Urothelium cell line (cell line): ENCODE results near the gene IGFLR1.
"Not testable (repeated sequence)": the region's sequence is repeated elsewhere in the genome, so short reads cannot be mapped to it uniquely, and the experiment has no call there.

Source experiments
- DNase-seq: peaks from one replicate; pipeline ENCODE4 v3.0.0; 2011; ENCODE audit warnings: low spot score, mixed read lengths
- FAIRE-seq: peaks from 2 replicates; lab custom pipeline; 2011; peaks lifted over from hg19 to GRCh38; lab: Jason Lieb, UNC

Gene IGFLR1

DNA sequence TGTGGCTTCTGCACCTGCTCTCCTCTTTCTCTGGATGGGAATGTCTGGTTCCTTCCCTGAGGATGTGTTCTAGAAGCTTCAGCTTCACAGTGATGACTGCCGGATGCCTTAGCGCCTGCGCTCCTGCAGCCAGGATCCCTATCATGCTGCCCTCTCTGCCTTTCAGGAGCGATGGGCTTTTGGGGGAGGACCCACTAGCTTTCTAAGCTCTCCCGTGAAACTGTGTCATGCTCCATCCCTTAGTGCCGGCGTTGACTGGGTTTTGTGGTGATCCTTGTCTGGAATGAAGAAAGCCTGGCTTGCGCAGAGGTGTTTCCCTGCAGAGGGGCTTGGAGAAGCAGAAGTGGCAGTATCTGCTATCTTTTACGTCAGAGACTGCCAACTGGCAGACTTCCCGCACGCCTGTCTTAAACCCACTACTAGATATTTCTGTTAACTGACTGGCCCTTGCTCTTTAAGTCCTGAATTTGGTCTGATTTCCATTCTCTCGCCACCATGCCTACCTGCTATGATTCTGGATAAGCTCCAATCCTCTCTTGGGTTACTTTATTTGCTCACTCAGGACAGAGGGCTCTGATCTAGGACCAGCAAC lies 28.3 kb downstream of the IGFLR1 start:
- DNase-seq (no peak), FAIRE-seq (no peak)

DNA sequence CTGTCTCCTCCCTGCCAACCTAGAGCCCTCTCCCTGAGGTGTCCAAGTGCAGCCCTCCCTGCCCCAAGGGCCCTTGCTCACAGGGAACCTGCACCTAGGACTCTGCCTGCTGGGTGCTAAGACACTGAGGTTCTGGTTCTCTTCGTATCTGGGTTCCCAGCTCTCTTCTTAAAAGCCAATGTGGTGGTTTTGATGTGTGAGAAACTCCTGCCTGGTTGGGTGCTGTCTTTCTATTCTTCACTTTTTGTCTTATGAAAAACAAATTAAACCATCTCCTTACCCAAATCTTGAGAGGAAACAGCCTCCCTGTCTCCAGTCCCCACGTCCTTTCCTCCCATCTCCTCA lies 28.8 kb downstream of the IGFLR1 start:
- FAIRE-seq = no peak
- DNase-seq = no peak

DNA sequence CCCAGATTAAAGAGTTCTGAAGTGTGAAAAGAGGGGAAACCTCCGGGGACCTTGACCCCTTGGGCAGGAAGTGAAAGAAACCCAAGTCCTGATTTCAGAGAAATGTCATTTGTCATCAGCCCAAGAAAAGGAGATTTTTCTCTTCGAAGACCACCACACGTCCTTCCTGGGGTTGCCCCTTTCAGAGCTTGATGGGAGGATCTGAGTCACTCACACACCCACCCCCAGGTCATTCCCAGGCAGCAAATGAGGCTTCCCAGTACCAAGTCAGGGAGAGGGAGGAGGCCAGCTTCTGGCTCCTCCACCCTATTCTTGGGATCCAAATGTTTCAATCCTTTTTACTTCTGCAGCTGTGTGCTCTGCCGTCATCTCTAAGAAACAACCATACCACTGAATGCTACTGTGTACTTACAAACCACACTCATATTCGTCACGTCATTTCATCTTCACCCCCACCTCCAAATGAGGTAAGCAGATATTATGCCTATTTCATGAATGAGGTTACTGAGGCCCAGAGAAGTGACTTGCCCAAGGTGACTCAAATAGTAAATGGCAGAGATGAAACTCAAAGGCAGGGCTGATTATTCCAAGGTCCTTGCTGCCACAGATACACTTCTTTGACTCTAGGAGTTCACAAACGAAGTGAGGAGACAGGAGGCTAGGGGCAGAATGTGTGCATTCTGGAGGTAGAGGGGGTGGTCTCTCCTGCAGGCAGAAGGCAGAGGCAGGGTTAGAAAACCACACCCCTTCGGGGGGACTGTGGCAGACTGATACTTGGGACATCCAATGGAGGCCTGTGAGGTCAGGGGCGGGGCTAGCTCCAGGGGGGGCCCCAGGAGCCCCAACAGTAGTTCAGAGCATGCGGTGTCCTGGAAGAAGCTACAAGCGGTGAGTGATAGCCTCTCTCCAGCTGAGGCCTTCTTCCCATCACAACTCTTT lies 29.4 kb downstream of the IGFLR1 start:
- FAIRE-seq = no peak
- no peak for DNase-seq

DNA sequence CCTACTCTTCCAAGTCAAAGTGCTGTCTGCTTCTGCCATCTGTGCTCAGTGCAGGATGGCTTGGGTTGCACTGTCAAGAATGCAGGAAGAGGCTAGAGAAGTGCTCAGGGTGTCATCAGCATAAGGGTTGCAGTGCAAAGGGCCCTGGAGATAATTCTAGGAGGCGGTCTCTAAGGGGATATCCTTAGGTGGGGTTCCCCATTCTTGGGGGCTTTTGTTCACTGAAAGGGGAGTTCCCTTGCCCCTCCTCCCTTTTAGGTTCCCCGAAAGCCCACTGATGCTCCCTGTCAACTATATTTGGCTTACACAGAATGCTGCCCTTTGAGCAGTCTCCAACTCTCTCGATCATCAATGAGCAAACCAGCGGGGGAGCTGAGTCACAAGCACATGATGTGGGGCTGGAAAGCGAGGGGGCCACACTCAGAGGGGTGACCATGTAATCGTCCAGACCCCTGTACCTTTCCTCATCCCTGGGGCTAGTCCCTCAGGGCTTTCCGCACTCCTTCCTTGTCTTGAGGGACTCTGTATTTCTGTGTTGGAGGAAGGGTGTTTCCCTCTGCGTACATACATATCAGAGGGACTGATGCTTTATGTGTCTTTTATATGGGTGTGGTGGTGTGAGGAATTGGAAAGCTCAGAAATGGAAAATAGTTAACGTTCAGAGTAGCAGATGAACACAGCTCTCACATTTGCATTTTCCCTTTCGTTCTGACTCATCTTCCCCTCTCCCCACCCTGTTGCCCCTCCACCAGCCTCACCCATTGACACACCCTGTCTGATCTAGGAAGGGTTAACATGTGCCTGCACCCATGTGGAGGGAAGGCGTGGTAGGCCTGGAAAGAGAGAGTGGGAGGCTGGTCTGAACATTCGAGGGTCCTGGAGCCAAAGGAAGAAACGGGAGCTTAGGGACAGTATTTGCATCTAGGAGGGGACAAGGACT lies 31.2 kb downstream of the IGFLR1 start:
- no peak for DNase-seq
- no peak for FAIRE-seq

DNA sequence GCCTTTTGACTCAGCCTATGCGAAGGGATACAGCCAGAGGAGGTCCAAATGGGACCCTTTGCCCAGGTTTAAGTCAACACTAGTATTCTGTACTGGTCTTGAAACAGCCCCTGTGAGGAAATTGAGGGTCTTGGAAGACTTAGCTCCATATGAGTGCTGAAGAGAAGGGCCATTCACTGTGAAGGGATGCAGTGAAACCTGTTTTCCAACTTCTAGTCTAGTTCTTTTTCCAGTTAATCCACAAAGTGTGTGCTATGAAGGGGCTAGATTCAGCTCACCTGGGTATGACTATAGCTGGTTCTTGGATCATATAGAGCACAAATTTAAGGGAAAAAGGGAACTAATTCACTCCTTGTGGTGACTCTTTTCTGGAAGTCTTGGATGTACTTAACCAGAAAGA lies 33.9 kb downstream of the IGFLR1 start:
- FAIRE-seq (no peak), DNase-seq (no peak)

DNA sequence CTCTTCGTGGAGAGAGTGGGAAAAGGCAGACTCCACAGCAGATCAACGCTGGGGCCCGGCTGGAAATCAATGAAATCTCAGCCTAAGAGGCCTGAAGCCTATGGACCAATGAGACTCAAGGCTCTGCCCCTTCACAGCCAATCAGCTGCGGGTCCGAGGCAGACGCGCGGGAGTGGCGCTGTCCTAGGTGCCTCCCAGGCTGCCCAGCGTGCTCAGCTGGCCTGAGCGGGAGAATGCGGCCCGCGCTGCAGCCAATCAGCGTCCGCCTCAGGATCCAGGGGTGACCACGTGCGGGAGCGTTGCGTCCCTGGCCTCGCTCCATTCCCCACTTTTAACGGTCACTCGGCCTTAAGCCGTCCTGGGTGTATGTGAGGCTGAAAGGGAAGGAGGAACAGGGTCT lies 38.0 kb downstream of the IGFLR1 start, which contains the start of gene ZBTB32:
Gene ZBTB32, plus strand, starts transcription at position 341 of the 400 bp plus-strand sequence. CDS start 10,069 bp downstream, outside the sequence.
- FAIRE-seq = no peak
- no peak for DNase-seq

DNA sequence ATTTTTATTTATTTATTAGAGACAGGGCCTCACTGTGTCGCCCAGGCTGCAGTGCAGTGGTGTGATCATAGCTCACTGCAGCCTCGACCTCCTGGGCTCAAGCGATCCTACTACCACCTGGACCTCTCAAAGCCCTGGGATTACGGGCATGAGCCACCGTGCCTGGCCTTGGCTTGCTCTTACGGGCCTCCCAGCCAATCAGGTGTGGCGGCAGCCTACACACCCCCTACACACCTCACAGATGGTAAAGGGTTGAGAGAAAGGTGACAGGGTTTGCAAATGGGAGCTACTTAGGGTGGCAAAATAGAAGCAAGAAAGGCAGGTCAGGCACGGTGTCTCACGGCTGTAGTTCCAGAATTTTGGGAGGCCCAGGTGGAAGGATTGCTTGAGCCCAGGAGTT lies 38.9 kb downstream of the IGFLR1 start:
- DNase-seq (no peak), FAIRE-seq (no peak)

DNA sequence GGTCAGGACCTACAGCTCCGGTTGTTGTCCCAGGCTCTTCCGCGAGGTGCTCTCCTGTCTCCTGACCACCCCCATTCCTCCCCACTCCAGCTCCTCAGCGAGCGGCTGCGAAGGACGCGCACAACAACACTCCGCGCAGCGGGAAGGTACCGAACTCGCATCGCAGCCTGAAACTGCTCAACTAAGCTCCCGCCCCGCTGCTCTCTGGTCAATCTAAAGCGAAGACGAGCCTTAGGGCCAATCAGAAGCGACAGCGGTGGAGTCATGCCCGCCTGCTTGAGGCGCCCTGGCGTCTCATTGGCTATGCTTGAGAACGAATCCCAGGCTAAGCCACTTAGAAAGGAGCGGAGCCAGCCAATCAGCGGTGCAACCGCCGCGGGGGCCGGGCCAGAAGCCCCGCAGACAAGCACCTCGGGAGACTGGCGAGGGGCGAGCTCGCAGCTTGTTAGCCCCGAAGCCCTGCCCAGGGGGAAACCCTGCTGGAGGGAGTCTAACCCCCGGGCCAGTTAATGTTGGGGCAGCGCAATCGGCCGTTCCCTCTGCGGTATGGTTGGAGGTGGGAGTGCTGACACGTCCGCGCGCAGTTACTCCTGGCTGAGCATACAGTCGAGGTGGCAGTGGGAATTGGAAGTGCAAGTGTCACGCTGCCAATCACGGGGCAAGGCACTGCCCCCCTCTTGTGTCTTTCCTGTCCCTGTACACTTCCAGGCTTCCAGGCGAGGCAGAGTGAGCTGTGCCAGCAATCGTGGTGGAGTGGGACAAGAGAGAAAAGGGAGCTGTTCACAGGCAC lies 39.8 kb downstream of the IGFLR1 start:
- peak; percentile 67 for FAIRE-seq
- peak; percentile 97 for DNase-seq

DNA sequence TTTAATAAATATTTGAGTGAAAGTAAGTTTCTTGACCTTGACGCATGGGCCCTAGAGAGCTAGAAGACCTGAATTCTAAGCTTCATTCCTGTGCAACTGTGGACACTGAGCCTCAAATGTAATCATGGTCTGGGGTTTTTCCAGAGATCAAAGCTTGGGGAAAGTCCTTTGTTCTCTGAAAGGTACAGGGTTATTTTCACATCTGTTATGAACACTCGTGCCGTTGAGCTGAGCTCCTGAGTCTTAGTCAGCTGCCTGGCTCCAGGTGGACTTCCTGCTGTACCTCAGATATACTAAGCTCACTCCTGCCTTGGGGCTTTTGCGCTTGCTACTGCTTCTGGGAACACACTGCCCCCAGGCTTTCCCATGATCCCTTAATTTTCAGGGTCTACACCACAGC lies 45.4 kb downstream of the IGFLR1 start:
- DNase-seq (no peak), FAIRE-seq (no peak)

DNA sequence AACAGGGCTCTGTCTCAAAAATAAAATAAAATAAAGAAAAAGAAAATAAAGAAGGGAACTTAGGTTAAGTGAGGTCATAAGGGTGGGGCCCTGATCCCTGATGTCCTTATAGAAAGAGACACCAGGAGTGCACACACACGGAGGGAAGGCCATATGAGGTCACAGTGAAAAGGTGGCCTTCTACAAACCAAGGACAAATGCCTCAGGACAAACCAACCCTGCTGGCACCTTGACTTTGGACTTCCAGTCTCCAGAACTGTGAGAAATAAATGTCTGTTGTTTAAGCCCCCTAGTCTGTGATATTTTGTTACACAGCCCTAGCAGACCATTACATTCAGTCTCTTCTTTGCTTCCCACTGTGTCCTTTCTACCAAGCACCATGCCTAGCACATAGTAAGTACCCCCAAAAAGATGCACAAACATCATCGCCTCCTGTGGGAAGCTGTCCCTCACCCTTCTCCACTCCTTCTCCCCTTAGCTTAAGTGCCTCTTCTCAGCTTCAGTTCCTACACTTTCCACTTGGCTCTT lies 46.3 kb downstream of the IGFLR1 start:
- DNase-seq = no peak
- no peak for FAIRE-seq

DNA sequence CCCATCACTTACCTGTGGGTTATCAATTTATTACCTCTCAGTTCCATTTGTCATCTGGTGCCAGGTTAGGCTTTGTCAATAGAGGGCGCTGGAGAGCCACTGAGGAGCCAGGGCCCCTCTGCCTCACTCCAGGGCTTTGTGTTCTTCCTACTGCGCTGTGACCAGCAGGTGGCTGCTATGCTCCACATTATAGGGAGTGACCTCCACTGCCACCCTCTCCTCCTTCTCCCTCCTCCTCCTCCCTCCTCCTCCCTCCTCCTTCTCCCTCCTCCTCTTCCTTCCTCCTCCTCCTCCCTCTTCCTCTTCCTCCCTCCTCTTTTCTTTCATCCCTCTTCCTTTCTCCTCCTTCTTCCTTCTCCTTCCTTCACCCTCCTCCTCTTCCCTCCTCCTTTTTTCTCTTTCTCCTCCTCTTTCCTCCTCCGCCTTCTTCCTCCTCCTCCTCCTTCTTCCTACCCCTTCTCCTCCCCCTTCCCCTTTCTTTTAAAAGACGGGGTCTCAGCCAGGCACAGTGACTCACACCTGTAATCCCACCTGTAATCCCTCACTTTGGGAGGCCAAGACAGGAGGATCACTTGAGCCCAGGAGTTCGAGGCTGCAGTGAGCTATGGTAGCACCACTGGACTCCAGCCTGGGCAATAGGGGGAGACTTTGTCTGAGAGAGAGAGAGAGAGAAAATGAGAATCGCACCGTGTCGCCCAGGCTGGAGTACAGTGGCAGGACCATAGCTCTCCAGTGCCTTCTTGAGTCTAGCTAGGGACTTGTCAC lies 48.2 kb downstream of the IGFLR1 start:
- DNase-seq (peak; percentile 83), FAIRE-seq (no peak)

DNA sequence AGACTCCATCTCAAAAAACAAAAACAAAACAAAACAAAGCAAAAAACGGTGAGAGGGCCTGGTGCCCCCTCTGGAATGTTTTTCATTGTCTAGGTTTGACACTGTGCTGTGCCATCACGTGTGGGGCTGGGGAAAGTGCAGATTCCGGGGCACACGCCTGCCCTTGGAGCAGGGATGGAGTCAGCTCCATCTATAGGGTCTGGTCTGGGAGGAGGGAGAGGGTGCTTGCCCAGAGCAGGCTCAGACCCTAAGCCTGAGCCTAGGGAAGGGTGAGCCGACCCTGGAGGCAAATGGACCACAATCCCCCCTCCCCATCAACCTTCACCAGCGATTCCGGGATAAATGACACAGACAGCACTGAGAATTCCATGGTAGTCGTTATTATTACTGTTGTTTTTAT lies 48.8 kb downstream of the IGFLR1 start:
- no peak for DNase-seq
- no peak for FAIRE-seq

DNA sequence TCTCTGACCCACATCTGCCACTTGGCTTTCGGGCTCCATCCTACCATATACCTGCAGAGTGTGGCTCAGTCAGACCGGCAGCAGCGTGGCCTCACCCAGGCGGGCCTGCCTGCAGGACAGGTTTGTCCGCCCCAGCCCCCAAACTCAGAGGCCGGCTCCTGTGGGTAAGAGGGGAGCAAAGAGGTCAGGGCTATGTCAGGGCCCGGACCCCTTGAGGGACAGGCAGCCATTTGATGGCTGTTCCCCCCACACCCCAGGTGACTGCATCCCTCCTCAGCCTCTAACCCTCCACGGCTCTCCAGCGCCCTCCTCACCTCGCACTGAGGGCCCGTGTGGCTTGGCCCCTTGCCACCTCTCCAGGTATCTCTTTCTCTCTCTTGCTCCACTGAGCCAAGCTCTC lies 50.2 kb downstream of the IGFLR1 start:
- no peak for FAIRE-seq
- no peak for DNase-seq

DNA sequence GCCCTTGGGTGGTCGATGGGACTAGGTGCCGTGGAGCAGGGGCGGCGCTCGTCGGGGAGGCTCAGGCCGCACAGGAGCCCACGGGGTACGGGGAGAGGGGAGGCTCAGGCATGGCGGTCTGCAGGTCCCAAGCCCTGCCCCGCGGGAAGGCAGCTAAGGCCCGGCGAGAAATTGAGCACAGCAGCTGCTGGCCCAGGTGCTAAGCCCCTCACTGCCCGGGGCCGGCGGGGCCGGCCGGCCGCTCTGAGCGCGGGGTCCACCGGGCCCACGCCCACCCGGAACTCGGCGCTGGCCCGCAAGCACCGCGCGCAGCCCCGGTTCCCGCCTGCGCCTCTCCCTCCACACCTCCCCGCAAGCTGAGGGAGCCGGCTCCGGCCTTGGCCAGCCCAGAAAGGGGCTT lies 51.1 kb downstream of the IGFLR1 start:
- DNase-seq, FAIRE-seq: not testable (repeated sequence)

DNA sequence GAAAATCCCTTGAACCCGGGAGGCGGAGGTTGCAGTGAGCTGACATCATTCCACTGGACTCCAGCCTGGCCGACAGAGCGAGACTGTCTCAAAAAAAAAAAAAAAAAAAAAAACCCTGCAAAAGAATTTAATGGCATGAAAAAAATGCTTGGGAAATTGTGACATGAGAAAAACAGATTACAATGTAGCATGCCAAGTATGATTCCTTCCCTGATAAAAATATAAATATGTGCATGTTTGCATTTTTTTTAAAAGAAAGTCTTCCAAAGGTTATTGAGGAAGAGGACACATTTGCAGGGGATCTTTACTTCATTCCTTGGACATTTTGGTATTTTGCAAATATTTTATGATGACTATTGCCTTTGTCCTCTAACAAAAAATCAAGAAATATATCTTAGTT lies 52.4 kb downstream of the IGFLR1 start:
- DNase-seq (no peak), FAIRE-seq (no peak)
